GM19351 (cell line): ENCODE results near the gene SPEN.

Source experiments
- ATAC-seq: cut with Tn5 transposase; IDR thresholded peaks from one replicate; pipeline ENCODE4 v1.9.1; 2021; ENCODE audit warnings: mild to moderate bottlenecking, moderate library complexity; ENCODE audit not compliant: unreplicated experiment

Gene SPEN

DNA sequence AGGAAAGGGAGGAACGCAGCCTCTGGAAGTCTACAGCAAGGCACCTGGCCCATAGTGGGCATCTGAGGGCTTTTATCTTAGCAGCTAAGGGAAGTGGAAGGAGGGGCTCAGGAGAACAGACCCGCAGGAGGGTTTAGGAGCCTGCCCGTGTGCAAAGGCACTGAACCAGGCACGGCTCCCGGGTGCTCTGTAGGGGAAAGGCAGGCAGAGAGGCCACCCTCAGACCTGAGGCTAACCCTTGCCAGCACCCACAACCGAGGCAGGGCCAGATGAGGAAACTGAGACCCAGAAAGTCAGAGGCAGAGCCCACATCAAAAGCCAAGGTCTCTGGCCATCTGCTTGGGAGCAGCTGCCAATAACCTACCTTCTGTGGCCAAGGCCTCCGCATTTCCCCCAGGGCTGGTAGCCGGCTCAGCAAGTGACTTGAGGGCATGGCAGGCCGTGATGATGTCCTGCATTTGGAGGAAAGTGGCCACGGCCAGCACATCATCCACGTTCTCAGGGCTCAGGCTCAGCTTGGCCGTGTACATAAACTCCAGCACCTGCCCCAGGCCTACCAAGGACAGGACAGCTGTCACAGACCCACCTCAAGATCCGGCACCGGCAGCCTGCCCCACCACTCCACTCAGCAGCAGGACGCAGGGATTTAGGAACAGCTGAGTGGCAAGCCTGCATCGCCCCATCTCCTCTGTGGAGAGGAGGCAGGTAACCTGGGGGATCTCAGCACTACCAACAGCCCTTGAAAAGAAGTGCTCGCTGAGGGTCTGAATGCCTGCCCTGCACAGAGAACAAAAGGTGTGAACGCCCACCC lies 99.3 kb downstream of the SPEN start:
- ATAC-seq: no peak

DNA sequence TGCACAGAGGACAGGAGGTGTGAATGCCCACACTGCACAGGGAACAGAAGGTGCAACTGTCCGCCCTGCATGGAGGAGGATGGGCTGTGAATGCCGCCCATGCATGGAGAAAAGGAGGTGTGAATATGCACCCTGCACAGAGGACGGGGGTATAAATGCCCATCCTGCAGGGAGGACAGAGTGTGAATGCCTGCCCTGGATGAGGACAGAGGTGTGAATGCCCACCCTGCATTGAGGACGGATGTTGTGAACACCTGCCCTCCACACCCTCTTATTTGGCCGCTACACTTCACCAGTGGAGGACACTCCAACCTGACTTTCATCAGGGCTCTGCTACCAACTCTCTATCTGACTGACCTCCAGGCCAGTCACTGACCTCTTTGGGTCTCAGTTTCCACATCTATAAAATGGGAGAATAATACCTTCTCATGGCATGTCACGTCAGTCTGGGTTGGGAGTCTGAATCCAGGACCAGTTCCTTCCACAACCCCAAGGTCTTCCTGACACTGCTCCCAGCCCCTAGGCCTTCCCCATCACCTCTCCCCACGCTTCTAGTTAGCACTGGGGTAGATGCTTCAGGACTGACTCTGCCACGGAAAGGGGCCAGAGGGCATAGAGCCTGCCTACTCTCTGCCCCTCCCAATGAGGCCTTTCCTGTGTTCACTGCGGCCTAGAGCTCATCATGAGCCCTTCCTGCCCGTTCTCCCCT lies 100.0 kb downstream of the SPEN start:
- no peak for ATAC-seq

DNA sequence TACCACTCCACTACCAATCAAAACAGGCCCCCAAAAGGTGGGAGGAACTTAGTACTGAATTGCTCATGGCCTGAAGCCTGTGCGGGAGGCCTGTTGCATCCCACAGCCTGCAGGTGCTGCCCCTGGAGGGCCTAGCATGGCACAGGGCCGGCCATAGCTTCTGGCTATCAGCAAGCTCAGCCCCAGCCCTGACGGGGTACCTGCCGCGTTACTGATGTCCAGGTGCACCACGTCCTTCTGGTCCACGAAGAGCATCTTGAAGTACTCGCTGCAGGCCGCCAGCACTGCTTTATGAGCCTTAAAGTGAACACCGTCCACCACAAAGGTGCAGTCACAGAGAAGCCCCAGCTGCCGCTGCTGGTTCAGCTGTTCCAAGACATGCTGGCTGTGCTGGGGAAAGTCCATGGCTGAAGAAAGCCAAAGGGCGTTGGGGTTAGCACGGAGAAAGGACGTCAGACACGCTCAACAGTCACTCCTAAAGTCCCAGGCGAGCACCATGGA lies 100.6 kb downstream of the SPEN start:
- ATAC-seq: no peak

DNA sequence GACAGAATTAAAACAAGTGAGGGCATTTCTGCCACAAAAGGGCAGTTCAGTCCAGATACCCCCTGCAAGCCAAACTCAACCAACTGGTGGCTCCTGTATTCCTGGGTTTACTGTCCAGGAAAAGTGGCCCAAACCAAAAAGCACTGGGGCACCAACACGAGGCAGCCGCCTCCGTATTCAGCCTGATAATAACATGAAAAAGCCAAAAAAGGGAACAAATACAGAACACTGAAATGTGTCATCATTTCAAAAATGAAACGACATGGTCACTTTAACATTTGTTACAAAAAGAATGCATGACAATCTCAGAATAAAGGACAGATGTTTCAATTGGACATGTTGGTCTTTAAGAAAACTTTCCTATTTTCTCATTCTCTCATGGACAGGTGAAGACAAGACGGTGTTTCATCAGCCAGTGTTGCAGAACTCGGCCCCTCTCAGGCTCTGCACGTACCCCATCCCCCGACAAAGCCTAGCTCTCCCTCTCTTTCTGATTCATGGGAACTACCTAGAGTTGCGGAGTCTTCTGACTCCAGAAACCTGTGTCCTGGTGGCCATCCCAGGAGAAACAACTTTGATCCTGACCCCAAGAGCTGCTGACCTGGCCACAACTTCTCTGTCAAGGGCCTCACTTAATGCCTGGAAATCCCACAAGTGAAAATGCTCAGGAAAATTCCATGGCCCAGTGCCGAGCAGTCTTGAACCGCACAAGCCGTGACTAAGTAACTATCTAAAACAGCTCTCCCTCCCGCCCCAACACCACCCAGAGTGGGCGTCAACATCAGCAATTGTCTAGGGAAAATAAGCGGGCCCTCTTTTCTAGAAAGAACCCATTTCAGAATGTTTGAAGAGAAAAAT lies 101.3 kb downstream of the SPEN start:
- no peak for ATAC-seq

DNA sequence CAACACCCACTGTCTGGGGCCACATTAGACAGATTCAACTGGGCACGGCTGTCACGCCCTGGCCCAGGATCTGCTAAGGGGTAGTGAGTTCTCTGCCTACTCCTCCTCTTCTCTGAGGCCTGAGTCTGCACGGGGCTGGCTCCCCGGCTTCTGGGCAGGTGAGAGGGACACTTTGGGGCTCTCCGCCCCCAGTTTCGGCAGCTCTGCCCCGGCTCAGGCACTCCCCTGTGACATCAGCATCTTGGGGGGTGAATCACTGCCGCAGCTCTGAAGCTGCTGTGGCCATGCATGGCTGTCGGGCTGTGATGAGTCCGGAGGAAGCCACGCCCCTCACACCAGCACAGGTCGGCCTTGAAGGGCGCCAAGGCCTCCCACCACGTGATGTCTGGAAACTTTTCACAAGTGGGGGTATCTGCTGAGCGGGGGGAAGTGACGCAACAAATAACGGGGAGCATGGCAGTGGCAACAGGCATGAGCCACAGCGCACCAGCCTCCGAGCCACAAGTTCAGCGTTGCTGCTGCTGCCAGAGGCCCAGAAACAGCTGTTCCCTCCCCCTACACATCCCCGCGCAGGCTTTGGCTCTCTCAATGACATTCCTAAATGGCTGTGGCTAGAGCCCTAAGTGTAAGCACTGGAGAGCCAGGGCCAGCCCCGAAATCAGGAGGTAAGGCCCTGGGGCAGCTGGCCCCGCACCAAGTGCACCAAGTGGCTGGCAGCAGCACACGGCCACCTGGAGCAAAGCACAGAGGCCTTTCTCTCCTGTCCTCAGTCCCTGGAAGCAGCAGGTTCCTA lies 102.1 kb downstream of the SPEN start:
- ATAC-seq: peak; percentile 83

DNA sequence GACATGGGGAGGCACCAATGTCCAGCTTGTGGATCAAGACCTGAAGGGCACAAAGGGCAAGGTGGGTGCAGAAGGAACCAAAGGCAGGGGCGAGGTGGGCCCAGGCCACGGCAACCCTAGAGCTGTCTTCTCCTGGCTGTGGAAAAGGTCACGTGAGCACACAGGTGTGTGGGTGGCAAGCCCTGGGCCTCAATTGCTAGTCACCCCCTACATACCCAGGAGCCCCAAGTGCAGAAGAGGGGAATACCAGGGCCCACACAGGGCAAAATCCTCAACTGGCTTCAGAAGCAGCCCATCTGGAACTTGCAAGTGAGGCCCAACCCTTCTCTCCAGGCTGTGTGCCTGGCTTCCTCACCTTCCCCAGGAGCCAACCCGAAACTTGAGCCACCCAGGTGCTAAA lies 102.8 kb downstream of the SPEN start:
- ATAC-seq: no peak

DNA sequence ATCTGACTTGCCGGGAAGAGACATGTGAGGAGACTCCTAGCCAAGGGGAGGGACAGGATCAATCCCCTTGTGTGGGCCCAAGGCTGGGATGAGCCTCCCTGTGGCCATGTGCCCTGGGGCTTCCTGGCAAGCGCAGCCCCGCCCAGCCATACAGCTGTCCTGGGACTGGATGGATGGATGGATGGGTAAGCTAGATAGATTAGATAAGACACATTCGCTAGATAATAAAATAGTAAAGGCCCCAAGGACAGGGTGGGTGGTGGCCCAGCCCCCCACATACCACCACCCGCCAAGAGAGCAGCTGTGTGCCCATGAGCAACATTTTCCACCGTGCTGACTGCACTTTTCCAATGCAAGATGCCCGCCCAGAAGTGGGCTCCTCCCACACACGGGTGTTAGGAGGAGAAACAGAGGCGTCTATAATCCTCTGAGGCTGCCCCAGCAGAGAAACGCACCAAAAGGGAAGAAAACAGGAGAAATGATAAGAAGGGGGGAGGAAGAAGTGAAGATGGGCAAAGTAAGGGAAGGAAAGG lies 103.3 kb downstream of the SPEN start:
- ATAC-seq: no peak

DNA sequence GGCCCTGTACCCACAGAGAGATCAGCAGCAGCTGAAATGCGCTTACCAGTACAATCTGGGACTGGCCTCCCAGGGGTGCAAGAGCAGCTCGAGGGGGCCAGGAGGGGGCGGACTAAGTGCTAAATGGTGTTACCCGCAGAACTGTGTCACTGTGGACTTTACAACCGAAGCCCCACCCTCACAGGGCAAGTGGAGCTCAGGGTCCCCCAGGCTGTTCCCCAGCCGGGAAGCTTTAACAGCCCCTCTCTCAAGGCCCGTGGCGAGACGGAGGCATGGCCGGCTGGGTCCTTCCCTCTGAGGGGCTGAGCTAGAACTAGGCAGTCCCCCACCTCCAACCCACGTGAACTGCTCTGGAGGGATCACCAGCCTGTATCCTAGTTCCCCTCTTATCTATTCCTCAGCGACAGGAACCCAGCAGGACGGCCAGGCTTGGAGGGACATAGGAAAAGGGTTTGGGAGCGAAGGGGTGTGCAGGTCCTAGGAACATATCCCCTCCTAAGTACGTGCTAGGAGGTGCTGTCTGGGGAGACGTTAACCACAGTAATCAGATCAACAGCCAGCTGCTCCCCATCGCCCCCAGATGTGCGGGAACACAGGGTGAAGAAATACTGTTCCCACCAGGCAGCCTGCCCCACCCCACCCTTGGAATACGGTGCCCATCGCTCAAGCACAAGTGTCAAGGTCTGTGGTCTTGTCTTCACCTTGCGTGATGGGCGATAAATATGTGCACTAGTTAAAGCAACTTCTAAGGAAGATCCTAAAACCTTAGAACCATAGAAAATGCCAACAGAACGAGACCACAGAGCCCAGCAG lies 104.0 kb downstream of the SPEN start:
- ATAC-seq: no peak

DNA sequence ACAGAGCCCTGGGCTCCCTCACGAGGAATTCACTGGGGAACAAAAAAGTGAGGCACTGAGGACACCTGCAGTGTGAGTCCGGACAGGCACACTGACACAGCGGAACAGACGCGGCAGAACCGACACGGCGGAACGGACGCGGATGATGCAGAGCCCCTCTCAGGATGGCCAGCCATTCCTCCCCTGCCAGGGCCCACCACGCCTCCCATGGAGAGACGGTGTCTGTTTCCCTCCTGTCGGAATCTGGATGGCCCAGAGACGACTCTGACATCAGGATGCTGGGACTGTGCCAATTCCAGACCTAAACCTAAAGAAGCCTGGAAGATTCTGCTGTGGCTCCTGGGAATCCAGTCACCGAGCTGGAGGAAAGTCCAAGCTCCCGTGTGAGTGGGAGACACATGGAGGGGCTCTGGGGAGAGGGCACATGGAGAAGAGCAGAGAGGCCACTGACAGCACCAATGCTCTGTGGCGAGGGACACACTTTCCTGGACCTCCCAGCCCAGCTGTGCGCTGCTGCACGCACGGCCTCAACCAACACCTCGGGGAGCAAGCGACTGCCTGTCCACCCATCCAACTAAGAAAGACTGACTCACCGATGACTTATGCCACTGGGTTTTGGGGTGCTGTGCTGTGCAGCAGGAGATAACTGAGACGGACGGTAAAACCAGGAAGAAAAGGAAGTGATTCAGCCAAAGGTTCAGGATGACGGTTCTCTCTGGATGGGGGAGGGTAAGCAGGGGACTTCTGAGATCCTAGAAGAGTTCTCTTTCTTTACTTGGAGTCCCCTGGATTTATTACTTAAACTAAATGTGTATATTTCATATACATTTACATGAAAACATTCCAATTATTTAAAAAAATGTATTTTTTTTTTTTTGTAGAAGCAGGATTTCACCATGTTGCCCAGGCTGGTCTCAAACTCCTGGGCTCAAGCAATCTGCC lies 105.1 kb downstream of the SPEN start:
- no peak for ATAC-seq

DNA sequence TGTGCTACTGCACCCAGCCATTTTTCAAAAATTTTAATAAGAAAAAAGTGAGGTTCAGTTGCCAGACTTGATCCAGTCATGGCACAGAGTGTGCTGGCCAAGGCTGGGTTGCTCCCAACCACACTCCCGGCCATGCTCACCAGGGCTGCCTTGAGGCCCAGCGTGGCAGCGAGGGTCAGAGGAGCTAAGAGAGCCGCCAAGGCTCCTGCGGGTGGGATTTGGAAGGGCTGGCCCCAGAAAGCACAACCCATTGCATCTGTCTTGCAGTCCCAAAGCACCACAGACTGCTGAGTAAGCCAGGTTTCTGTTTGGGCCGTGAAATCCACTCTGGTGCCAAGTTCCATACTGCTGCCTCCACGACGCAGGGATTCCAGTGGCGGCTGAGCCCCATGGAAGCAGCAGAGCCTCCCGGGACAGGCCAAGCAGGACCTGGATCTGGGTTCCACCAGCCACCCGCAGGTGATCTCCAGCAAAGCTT lies 105.8 kb downstream of the SPEN start:
- no peak for ATAC-seq

DNA sequence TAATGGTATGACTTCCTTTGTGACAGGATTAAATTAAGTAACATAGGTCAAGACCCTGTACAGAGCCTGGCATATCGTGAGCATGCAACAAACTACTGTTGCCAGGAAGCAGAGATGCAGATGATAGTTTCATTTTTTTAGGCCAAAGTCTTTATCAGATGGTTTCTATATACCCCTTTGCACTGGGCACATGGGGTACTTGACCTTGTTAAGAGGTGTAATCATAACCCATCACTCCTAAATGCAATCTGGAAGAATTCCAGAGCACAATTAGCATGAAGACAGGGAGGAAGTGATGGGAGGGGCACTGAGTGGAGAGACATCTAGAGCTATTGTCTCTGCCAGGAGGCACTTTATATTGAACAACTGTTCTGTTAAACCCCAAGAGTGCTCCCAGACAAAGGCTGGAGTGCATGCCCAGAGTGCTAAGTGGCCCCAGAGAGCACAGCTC lies 106.3 kb downstream of the SPEN start:
- no peak for ATAC-seq

DNA sequence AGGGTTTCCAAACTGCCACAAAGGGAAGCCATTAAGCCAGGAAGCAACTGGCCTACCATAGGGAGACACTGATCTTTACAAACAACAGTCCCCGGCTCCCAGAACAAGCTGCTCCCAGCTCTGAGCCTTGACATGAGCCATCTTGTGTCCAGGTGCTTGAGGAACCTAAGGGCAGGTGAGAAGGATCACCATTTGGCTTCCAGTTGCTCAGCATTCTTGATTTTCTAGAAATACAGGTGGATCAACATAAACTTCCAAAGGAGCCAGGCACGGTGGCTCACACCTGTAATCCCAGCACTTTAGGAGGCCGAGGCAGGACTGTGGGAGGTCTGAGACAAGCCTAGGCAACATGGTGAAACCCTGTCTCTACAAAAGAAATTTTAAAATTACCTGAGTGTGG lies 106.8 kb downstream of the SPEN start:
- no peak for ATAC-seq

DNA sequence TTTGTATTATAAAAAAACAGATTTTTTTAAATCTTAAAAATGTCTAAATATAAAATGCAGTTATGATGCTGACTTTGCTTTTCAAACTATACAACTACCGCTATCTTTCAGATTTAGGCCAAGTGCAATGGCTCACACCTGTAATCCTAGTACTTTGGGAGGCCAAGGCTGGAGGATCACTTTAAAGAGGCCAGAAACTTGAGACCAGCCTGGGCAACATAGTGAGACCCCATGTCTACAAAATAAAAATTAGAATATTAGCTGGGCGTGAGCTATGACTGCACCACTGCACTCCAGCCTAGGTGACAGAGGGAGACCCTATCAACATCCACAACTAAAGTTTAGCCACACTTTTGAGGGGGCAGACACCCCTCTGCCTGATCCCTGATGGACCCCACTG lies 108.0 kb downstream of the SPEN start:
- ATAC-seq: no peak

DNA sequence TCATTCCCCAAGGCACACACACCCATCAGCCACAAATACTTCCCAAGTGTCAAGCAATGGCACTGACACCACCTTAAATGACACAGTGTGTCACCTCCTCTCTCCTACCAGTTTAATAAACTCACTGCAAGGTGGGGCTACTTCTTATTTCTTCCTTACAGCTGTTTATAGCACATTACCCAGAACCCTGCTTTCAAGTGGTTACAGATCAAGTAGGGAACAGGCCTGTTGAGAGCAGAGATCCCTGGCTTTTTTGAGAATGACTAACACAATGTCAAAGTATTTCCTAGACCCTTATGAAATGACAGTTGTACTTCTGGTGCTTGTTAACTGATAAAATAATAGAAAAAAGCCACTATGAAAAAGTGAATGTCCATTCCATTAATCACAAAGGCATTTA lies 108.6 kb downstream of the SPEN start:
- no peak for ATAC-seq

DNA sequence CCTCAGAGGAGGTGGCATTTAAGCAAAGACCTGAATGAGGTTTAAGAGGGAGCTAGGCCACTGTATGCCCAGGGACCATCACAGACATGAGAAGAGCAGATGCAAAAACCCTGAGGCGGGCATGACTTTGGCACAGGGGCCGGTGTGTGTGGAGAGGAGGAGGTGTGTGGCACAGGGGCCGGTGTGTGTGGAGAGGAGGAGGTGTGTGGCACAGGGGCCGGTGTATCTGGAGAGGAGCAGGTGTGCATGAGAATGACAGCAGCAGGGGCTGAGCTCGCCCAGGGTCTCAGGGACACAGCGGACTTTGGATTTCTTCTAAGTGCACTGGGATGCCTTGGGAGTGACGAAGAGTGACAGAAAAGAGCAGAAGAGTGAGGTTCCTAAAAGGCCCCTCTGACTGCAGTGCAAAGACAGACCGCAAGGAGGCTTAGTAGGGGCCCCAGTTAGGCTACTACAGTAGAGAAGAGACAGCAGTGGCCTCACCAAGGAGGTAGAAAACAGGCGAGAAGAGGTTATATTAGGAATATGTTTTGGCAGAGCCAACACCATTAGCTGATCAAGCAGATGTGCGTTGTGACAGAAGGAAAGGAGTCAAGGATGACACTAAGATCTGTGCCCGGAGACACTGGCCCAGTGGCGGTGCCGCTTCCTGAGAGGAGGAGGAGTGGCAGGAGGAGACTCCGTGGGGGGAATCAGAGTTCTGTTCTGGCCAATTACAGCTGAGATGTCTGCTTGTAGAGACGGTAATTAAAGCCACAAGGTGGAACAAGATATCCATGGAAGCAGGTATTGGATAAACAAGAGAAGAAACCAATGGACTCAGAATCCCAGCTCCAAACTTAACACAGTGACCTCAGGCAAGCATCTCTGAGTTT lies 110.0 kb downstream of the SPEN start:
- ATAC-seq: no peak

DNA sequence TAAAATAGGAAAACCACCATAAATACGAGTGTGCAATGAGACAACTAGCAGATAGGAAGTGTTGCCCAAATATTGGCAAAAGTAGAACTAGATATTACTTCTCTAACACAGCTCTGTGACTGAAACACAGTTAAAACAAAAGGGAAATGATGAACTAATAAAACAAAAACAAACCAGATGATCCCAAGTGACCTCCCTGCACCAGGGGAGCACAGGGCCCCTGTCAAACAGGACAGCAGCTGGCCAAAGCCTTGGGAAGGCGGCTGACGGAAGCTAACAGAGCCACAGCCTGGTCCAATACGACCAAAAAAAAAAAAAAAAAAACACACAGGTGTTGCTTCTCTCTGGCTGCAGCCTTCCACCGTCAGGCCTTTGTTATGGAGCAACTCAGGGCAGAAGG lies 110.6 kb downstream of the SPEN start:
- no peak for ATAC-seq

DNA sequence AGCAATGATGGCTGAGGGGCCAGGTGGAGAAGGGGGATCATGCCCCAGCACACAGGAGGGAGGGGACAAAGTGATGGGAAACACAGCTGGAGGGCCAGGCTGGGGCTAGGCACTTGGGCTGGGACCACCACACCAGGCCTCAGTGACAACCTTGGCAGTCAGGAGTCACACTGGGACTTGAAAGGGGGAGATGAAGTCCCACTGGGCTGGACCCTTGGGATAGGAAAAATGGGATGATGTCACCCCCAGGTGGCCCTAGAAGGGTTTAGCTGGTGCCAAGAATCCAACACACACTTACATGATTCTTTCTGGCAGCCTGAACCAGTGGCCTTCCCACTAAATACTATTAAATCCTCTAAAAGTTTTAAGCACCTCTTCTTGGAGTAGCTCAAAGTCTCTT lies 111.3 kb downstream of the SPEN start:
- no peak for ATAC-seq
